Frontal cortex (tissue), 4 donors: ENCODE measurements around the gene HBG1. TPM values are rescaled to one million over a fixed set of nuclear protein-coding genes. Genes with fewer than 3 reads are reported as not detected.
"Not testable (repeated sequence)": the region's sequence is repeated elsewhere in the genome, so short reads cannot be mapped to it uniquely, and the experiment has no call there.

Experiments used
- DNase-seq, 2 donors: peaks; one replicate each; pipeline ENCODE4 v3.0.0; 2012; ENCODE audit warnings: low spot score in 2 of 2
- FAIRE-seq: peaks from 2 replicates; lab custom pipeline; 2012; peaks lifted over from hg19 to GRCh38; lab: Jason Lieb, UNC
- total RNA-seq: library from RNA; depleted of rRNA; stranded (reverse); fragments of >200 nt; gene quantifications from one replicate; pipeline ENCODE4 v1.2.3, GENCODE V29; 2014
- donor health status: control.
- donor health status: control.
- donor health status: control.

The HBG1 gene
- total RNA-seq = 2.0 TPM

- not testable (repeated sequence) for FAIRE-seq, DNase-seq
Observed at GRCh38 chr11:5249807-5250396, at the start of gene HBG1. Gene HBG1 (minus strand): TSS chr11:5249857. CDS start chr11:5249804, 53 bp downstream.

GRCh38 chr11:5298451-5298850 lies 48.8 kb upstream of the HBG1 start:
- no peak for FAIRE-seq
- DNase-seq = no peak

GRCh38 chr11:5297721-5298323 lies 48.2 kb upstream of the HBG1 start:
- DNase-seq (no peak), FAIRE-seq (no peak)

GRCh38 chr11:5294342-5294995 lies 44.8 kb upstream of the HBG1 start:
- not testable (repeated sequence) for DNase-seq, FAIRE-seq

GRCh38 chr11:5293028-5293427 lies 43.4 kb upstream of the HBG1 start:
- FAIRE-seq (no peak), DNase-seq (no peak)

GRCh38 chr11:5291207-5291838 lies 41.7 kb upstream of the HBG1 start:
- DNase-seq (no peak), FAIRE-seq (no peak)

- no peak for FAIRE-seq
- DNase-seq = no peak
Observed at GRCh38 chr11:5290106-5290505, 40.4 kb upstream of the HBG1 start.

- DNase-seq (no peak), FAIRE-seq (no peak)
Observed at GRCh38 chr11:5289696-5290095, 40.0 kb upstream of the HBG1 start.

- no peak for FAIRE-seq
- DNase-seq = no peak
Observed at GRCh38 chr11:5288906-5289550, 39.4 kb upstream of the HBG1 start.

GRCh38 chr11:5288108-5288905 lies 38.6 kb upstream of the HBG1 start:
- FAIRE-seq = no peak
- no peak for DNase-seq

- DNase-seq (no peak), FAIRE-seq (no peak)
Observed at GRCh38 chr11:5286901-5287300, 37.2 kb upstream of the HBG1 start.

GRCh38 chr11:5286351-5286750 lies 36.7 kb upstream of the HBG1 start:
- no peak for DNase-seq
- FAIRE-seq = no peak

GRCh38 chr11:5285703-5286340 lies 36.2 kb upstream of the HBG1 start:
- DNase-seq (no peak), FAIRE-seq (no peak)

GRCh38 chr11:5284637-5285036 lies 35.0 kb upstream of the HBG1 start:
- DNase-seq = no peak
- FAIRE-seq = no peak

GRCh38 chr11:5283882-5284281 lies 34.2 kb upstream of the HBG1 start:
- FAIRE-seq (no peak), DNase-seq (no peak)

- no peak for FAIRE-seq
- no peak for DNase-seq
Observed at GRCh38 chr11:5283086-5283485, 33.4 kb upstream of the HBG1 start.

- DNase-seq (no peak), FAIRE-seq (no peak)
Observed at GRCh38 chr11:5282628-5283027, 33.0 kb upstream of the HBG1 start.

- FAIRE-seq = no peak
Observed at GRCh38 chr11:5281596-5281995, 31.9 kb upstream of the HBG1 start.

GRCh38 chr11:5280582-5281102 lies 31.0 kb upstream of the HBG1 start:
- FAIRE-seq = no peak
- DNase-seq = peak in 1 of 2 donors; percentile 23

More at GRCh38 chr11:5281596-5281995, 31.9 kb upstream of the HBG1 start:
- no peak for DNase-seq
